ENCODE measurements around the gene SMOC2. TPM values are rescaled to one million over a fixed set of nuclear protein-coding genes. Genes with fewer than 3 reads are reported as not detected.

SMOC2 gene
- total RNA-seq, 6 experiments from 2014 or later: 0.42 to 3.5 (median 1.2) TPM

- Histone ChIP-seq H3K4me3 (no peak overlapping the region), H3K27ac (no peak overlapping the region), H3K9me3 (no peaks in the 10 kb centered on the region), H3K36me3 (no peaks in the 10 kb centered on the region), H3K27me3 (no peaks in the 10 kb centered on the region), H3K4me1 (no peaks in the 10 kb centered on the region)
- TF ChIP-seq POLR2A (IDR thresholded peaks at IDR 0.05) (no peak), CTCF (IDR thresholded peaks at IDR 0.05) (no peak)
- ATAC-seq (no peak), DNase-seq (no peak)
- intact Hi-C loops (cut with DNase I): no loop called here
- WGBS (ENCODE audit: insufficient coverage, low coverage, low lambda C conversion rate, missing lambda C conversion rate): 24% methylated on average over 3 of the region's 12 CpGs
Measured at GRCh38 chr6:168530653-168531071, 89.7 kb downstream of the SMOC2 start.

GRCh38 chr6:168532070-168532469 lies 91.1 kb downstream of the SMOC2 start:
- H3K27ac ChIP-seq: no peak overlapping the region
- H3K4me3 ChIP-seq: no peak overlapping the region
- no peaks in the 10 kb centered on the region for H3K9me3 ChIP-seq
- no peak for TF ChIP-seq CTCF (IDR thresholded peaks at IDR 0.05)
- TF ChIP-seq POLR2A (IDR thresholded peaks at IDR 0.05): no peak
- no peaks in the 10 kb centered on the region for H3K27me3 ChIP-seq
- WGBS (ENCODE audit: insufficient coverage, low coverage, low lambda C conversion rate, missing lambda C conversion rate): 67% methylated on average over 4 of the region's 5 CpGs
- DNase-seq: no peak
- no peak for ATAC-seq
- intact Hi-C loops (cut with DNase I): no loop called here
- H3K4me1 ChIP-seq: no peaks in the 10 kb centered on the region
- H3K36me3 ChIP-seq: no peaks in the 10 kb centered on the region

- DNase-seq (no peak), ATAC-seq (peak in 3 of 4 donors; percentile 19 to 41 (median 30))
- Histone ChIP-seq H3K4me3 (no peak overlapping the region), H3K27ac (no peak overlapping the region), H3K4me1 (no peaks in the 10 kb centered on the region), H3K36me3 (no peaks in the 10 kb centered on the region), H3K9me3 (no peaks in the 10 kb centered on the region), H3K27me3 (no peaks in the 10 kb centered on the region)
- no peak for TF ChIP-seq POLR2A (IDR thresholded peaks at IDR 0.05)
- TF ChIP-seq CTCF (IDR thresholded peaks at IDR 0.05): no peak
- intact Hi-C loops (cut with DNase I): no loop called here
- 15% methylated on average over 4 of the region's 4 CpGs for WGBS (ENCODE audit: insufficient coverage, low coverage, low lambda C conversion rate, missing lambda C conversion rate)
Measured at GRCh38 chr6:168533414-168533813, 92.4 kb downstream of the SMOC2 start.

GRCh38 chr6:168534265-168534664 lies 93.3 kb downstream of the SMOC2 start:
- intact Hi-C loops (cut with DNase I): no loop called here
- WGBS (ENCODE audit: insufficient coverage, low coverage, low lambda C conversion rate, missing lambda C conversion rate): 94% methylated on average over 6 of the region's 6 CpGs
- H3K27ac ChIP-seq: no peak overlapping the region

More at GRCh38 chr6:168534265-168534664, 93.3 kb downstream of the SMOC2 start:
- H3K4me3 ChIP-seq: no peak overlapping the region
- TF ChIP-seq CTCF (IDR thresholded peaks at IDR 0.05): no peak
- TF ChIP-seq POLR2A (IDR thresholded peaks at IDR 0.05): no peak
- no peak for ATAC-seq
- H3K27me3 ChIP-seq: no peaks in the 10 kb centered on the region
- H3K4me1 ChIP-seq: no peaks in the 10 kb centered on the region
- no peak for DNase-seq
- no peaks in the 10 kb centered on the region for H3K36me3 ChIP-seq
- no peaks in the 10 kb centered on the region for H3K9me3 ChIP-seq
